OCI-LY7 (cell line): ENCODE data around the gene HSPA12A.

Source experiments
- EZH2phosphoT487 ChIP-seq: fragments of 200-600 bp; sonication (generic); IDR thresholded peaks from 2 replicates; pipeline ENCODE4 v1.6.1; 2018; ENCODE audit warnings: low read depth, borderline replicate concordance, mild to moderate bottlenecking, mixed run types, antibody characterized with exemption, low read length, moderate library complexity, mixed read lengths
- TF ChIP-seq, protein P1 (sequence below): fragments of 200-600 bp; sonication (generic); conservative IDR thresholded peaks from 2 replicates; pipeline ENCODE4 v1.5.1; 2014; ENCODE audit warnings: mild to moderate bottlenecking, antibody characterized with exemption, low read length, moderate library complexity, mixed read lengths

DNA sequence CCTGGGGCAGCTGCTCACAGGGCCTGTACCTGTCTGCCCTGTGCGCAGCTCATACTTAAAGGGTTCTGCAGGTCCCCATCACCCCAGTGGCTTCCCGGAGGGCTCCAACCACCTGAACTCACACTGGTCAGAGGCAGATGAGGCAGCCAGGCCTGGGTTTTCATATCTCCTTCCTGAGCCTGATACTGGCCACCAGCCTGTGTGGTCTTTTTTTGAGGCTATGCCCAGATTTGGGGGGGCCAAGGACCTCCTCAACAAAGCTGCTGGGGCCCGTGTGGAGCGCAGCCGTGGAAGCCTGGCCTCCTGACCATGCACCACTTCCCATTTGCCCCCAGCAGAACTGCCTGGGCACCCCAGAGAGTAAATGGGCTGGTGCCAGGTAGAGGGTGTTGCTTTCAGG, 95.9 kb downstream of the HSPA12A start:
- TF ChIP-seq, protein P1, sequence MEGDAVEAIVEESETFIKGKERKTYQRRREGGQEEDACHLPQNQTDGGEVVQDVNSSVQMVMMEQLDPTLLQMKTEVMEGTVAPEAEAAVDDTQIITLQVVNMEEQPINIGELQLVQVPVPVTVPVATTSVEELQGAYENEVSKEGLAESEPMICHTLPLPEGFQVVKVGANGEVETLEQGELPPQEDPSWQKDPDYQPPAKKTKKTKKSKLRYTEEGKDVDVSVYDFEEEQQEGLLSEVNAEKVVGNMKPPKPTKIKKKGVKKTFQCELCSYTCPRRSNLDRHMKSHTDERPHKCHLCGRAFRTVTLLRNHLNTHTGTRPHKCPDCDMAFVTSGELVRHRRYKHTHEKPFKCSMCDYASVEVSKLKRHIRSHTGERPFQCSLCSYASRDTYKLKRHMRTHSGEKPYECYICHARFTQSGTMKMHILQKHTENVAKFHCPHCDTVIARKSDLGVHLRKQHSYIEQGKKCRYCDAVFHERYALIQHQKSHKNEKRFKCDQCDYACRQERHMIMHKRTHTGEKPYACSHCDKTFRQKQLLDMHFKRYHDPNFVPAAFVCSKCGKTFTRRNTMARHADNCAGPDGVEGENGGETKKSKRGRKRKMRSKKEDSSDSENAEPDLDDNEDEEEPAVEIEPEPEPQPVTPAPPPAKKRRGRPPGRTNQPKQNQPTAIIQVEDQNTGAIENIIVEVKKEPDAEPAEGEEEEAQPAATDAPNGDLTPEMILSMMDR = no peak
- no peak for TF ChIP-seq EZH2phosphoT487
